NCI-H526 (cell line): ENCODE data around the gene ELP4.
A peak's percentile ranks its signal among the peaks of the same experiment; 100 is the strongest.
"Not testable (repeated sequence)": the region's sequence is repeated elsewhere in the genome, so short reads cannot be mapped to it uniquely, and the experiment has no call there.

Experiments used
- DNase-seq, 2 experiments: peaks; one replicate each; lab custom pipeline; 2025; lab: John Stamatoyannopoulos, UW

Gene ELP4

GRCh38 chr11:31542862-31543261 is 33.3 kb downstream of the ELP4 start:
- DNase-seq, result no peak

DNA sequence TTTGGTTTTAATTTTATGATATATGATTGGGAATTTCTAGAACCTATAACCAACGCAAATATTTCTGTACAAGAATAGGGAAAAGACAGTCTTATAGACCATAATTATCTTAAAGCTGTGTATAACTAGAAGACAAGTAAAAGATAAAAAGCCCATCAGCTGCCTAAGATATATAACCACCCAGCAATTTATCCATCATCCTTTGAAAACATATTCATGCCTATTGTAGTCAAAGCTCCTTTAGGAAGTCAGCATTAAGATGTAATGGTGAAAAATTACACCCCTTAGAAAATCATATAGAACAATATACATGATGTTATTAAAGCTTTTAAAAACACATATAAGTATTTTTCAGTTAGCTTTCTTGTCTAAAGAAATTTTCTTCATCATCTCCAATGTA is 46.4 kb downstream of the ELP4 start:
- DNase-seq, result no peak

DNA sequence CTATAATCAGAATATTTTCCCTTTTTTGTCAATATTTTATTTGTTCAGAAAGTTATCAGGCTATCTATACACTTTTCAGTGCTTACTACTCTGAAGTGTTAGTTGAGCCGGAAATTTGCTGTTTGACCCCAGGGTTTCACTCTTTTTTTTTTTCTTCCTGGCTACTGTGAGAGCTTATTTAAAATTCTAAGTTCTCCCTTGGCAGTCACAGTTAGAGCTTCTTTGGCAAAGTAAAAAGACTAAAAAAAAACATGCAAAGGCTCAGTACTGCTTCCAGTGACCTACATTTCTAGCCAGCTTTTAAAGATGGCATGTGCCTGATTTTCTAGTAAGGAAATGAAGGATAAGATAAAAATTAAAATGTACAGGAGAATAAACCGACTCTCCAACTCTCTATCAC is 48.4 kb downstream of the ELP4 start:
- DNase-seq, result no peak

- peak; percentile 21 to 33 for DNase-seq
Measured at GRCh38 chr11:31560842-31561476, 51.4 kb downstream of the ELP4 start.

DNA sequence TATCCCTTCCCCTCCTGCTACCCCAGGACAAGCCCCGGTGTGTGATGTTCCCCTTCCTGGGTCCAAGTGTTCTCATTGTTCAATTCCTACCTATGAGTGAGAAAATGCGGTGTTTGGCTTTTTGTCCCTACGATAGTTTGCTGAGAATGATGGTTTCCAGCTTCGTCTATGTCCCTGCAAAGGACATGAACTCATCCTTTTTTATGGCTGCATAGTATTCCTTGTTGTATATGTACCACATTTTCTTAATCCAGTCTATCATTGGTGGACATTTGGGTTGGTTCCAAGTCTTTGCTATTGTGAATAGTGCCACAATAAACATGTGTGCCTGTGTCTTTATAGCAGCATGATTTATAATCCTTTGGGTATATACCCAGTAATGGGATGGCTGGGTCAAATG is 55.0 kb downstream of the ELP4 start:
- DNase-seq, result not testable (repeated sequence)

DNA sequence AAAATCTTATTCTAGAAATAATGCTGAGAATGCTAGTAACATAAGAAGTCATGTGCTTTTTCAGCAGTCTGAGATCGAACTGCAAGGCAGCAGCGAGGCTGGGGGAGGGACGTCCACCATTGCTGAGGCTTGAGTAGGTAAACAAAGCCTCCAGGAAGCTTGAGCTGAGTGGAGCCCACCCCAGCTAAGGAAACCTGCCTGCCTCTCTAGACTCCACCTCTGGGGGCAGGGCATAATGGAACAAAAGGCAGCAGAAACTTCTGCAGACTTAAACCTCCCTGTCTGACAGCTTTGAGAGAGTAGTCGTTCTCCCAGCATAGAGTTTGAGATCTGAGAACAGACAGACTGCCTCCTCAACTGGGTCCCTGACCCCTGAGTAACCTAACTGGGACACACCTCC is 64.6 kb downstream of the ELP4 start:
- DNase-seq, result not testable (repeated sequence)

GRCh38 chr11:31575764-31576163 is 66.2 kb downstream of the ELP4 start:
- not testable (repeated sequence) for DNase-seq

DNA sequence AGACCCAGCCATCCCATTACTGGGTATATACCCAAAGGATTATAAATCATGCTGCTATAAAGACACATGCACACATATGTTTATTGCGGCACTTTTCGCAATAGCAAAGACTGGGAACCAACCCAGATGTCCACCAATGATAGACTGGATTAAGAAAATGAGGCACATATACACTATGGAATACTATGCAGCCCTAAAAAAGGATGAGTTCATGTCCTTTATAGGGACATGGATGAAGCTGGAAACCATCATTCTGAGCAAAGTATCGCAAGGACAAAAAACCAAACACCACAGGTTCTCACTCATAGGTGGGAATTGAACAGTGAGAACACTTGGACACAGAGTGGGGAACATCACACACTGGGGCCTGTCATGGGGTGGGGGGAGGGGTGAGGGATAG is 69.8 kb downstream of the ELP4 start:
- DNase-seq, result not testable (repeated sequence)

DNA sequence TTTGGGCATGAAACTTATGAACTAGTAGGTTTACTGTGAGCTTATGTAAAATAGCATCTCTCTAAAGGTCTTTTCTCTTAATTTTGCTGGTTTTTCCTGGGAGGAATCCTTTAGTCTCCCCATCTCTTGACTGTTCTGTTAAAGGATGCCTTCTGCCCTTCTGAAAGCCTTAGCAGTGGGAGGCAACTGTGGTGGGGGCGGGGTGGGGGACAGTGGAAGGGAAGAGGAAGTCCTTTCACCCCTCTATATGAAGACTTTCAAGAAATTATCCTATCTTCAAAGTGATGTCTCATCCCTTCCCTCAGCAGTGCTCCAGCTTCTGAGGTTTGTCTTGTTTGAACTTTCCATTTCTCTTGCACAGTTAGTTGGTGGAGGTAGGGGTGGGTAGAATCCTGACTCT is 73.1 kb downstream of the ELP4 start:
- DNase-seq, result no peak

- DNase-seq, result no peak
Measured at GRCh38 chr11:31598454-31598853, 88.9 kb downstream of the ELP4 start.

DNA sequence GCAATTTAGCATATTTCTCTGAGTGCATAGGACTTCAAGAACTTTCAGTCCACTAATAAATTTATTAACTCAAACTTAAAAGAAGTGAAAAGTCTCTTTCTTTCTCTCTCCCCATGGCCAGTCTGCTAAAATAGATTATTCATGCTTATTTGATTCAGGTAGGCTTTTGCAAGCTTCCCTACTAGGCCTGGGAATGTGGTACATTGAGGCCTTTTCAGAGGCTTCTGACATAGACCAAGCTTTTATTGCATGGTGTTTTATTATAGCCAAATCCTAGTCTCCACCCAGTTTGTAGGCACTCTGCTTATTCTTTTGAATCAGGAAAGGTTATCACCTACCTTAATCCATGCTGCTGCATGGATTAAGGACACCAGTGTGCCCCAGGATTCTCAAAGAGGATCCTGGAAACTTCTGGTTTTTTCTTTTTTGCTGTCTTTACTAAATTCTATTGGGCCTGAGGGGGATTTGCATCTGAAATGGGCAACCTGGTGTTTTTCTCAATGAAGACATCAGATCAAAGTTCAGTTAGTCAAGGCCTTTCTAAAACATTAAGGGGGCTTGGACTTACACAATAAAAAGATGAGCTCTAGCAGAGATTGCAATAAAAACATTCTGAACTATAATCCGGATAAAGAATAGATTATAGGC is 92.2 kb downstream of the ELP4 start:
- DNase-seq, result no peak

DNA sequence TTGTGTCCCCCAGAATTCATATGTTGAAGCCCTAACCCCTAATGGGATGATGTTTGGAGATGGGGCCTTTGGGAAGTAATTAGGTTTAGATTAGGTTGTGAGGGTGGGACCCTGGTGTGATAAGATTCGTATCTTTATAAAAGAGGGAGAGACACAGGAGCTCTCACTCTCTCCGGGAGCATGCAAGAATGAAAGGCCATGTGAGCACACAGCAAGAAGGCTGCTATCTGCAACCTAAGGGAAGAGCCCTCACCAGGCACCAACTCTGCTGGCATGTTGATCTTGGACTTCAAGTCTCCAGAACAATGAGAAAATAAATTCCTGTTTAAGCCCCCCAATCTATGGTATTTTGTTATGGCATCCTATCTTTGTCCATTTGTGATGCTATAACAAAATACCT is 97.3 kb downstream of the ELP4 start:
- DNase-seq, result no peak

DNA sequence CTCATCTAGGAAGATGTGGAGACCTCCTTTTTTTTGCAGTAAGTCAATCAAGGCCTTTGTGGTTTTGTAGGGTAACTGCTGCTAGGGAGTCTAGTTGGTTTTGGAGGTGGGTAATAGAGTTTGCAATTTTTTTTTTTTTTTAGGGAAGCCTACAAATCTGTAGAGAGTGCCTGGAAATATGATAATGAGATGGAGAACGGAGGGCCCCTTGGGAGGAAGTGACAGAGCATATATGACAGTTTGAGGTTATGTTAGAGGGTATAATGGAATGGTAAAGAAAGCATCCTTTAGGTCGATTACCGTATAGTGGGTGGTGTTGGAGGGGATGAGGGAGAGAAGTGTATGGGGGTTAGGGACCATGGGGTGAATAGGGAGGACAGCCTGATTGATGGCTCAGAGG is 98.3 kb downstream of the ELP4 start:
- no peak for DNase-seq

GRCh38 chr11:31608995-31609394 is 99.4 kb downstream of the ELP4 start:
- no peak for DNase-seq

DNA sequence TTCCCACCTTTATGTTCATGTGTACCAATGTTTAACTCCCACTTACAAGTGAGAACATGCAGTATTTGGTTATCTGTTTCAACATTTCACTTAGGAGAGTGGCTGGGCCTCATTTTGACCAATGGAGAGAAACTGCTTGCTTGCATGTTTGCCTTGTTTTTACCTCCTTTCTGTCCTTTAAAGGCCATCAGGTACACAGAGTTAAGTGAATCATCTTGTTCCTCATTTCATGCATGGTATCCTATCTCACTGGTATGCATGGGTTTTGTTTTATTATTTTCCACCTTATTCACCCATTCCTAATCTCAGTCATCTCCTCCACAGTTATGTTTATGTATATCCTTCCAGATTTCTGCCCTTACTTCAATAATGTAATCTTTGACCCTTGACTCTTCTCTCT is 101.0 kb downstream of the ELP4 start:
- DNase-seq, result no peak

DNA sequence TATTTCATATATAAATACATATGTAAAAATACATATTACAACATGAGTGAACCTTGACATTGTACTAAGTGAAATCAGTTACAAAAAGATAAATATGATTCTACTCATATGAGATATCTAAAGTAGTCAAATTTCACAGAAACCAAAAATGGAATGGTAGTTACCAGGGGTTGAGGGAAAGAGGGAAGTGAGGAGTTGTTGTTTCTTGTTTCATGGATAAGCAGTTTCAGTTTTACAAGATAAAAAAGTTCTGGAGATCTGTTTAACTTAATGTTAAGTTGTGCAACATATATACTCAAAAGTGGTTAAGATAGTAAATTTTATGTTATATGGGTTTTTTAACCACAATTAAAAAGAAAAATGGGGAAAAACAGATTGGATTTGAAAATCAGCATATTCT is 107.7 kb downstream of the ELP4 start:
- DNase-seq, result no peak

- DNase-seq, result no peak
Measured at GRCh38 chr11:31619980-31620379, 110.4 kb downstream of the ELP4 start.

DNA sequence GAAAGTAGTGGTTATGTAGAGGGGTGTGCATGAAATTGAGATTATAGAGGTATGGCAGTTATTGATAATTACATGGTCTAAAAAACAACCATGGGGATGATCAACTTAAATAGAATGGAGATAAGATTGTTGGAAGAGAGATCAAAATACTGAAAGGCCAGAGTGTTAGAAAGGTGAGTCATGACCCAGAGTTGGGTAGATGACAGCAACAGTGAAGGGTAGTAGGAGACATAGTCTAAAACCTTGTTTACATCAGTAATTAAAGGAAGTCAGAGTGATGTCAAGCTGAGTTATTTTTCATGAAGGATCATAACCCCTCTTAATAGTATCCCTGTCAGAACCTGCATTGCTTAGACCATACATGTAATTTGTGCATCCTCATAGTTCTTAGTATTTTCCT is 110.9 kb downstream of the ELP4 start:
- DNase-seq, result no peak

DNA sequence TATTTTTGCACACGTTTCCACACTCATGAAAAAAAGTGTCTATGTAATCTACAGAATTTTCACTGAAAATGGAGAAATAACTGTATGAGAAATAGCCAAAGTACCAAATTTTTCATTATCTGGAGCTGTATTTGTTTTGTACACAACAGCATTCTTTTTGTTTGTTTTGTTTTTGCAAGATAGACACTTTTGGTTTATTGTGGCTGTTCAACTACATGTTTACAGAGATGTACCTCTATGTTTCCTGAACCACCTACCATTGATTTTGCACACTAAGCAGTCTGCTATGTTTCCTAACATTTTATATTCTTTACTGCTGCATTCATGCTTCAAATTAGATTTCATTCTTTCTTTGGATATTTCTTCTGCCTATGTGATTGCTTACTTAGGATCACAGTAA is 116.3 kb downstream of the ELP4 start:
- DNase-seq, result no peak

DNA sequence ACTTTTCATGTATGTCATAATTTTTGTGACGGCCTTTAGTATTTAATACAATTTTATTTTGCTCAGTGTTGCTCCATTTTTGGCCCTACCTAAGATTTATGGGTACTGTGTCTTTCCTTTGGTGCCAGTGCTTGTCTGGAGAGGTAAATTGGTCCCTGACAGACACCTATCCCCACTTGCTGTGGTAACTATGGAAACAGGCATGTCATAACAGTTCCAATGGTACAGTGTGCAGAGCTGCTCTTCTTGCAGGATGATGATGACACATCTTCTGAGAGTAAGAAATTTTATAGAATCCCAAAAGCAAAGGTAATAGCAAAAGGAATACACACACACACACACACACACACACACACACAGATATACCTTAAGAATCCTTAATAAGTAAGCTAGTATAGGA is 118.5 kb downstream of the ELP4 start:
- DNase-seq, result peak in 1 of 2 experiments; percentile 4

DNA sequence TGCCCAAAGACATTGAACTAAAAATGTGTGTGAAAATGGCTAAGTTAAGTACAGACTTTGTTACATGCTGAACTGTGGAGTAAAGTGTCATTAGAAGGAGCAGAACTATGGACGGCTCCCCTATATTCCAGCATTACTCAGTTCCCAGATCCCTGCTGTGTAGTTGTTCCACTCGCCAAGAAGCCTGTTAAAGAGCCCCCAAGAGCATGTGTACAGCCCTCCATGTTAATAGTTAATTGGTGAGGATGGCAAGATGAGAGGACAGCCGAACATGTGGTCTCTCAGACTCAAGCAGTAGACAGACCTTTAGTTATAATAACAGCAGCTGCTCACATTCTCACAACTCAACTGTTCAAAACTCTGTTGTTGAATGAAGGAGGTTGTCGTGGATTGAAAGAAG is 127.4 kb downstream of the ELP4 start:
- DNase-seq, result no peak

- DNase-seq, result no peak
Measured at GRCh38 chr11:31640611-31641010, 131.0 kb downstream of the ELP4 start.

DNA sequence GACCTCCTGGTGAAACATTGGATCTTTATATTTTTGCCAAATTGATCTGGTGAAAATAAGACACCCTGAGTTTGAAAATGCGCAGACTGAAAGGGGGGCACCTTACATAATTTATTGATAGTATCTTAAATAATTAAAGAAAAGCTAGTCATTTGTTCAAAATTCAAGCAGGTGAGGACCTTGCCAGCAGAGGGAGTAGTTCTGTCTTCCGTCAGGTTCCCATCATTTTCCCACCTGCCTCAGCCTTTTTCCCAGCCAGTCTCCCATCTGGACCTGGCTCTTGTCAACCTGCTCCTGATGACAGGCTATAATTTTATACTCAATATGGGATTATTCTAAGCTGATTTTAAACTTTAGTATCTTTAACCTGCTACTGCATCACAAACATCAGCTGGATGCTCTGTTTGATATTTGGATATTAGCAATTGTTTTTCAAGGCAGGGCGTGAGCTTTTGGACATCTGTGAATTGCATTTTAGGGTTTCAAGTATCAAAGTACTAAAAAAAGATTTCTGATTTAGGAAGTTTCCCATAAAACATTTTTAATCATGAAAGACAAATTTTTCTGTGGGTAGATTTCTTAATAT is 132.0 kb downstream of the ELP4 start:
- DNase-seq, result peak; percentile 34 to 83

DNA sequence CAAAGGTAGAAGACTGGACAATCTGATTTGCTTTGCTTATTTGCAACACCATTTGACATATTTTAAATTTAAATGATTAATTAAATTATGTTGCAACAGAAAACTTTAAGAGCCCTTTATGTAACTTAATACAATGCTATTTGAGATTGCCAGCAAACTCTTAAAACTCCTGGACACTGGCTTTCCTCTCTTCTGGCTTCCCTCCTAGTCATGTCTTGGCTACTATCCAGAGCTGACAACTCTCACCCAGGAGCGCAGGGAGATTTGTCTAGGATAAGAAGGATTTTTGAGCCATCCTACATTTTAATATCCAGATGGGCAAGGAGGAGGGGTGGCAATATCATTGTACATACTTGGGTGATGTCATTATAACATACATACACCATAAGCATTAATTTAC is 134.3 kb downstream of the ELP4 start:
- DNase-seq, result no peak
